ENCODE results near the gene LDAH. TPM values are rescaled to one million over a fixed set of nuclear protein-coding genes. Genes with fewer than 3 reads are reported as not detected.

LDAH gene
- total and polyA plus RNA-seq, 4 donors = 5.0 to 30.8 (median 11.5) TPM

- Histone ChIP-seq H3K9me3 (ENCODE audit: control insufficient read depth in 4 of 4, insufficient read depth in 3 of 4, low read length in 3 of 4) (no peaks in the 10 kb centered on the region), H3K4me3 (no peak overlapping the region), H3K4me1 (ENCODE audit: control insufficient read depth in 5 of 5, insufficient read depth in 5 of 5, low read length in 5 of 5) (peaks cover 0 to 5% (median 2%) of the 10 kb centered on the region in 5 donors), H3K27ac (ENCODE audit: low read depth in 1 of 2, low read length in 1 of 2) (no peak overlapping the region), H3K27me3 (ENCODE audit: control insufficient read depth in 3 of 3, insufficient read depth in 3 of 3, low read length in 2 of 3) (no peaks in the 10 kb centered on the region), H3K36me3 (ENCODE audit: control insufficient read depth in 4 of 4, insufficient read depth in 4 of 4, low read length in 4 of 4) (peaks cover 0 to 3% (median 0%) of the 10 kb centered on the region in 4 donors), H3K9ac (ENCODE audit: insufficient read depth in 1 of 2, low read length in 2 of 2) (no peak overlapping the region)
- TF ChIP-seq CTCF (IDR thresholded peaks at IDR 0.05; ENCODE audit: control extremely low read depth, extremely low read depth) = no peak
- DNase-seq (no peak), ATAC-seq (ENCODE audit: insufficient read depth, low FRiP score) (no peak)
- 97 to 98% methylated on average over 5 of the region's 5 CpGs for WGBS, 2 donors
Observed at GRCh38 chr2:20702563-20702962, 120.3 kb downstream of the LDAH start.

- H3K9me3 ChIP-seq (ENCODE audit: control insufficient read depth in 4 of 4, insufficient read depth in 3 of 4, low read length in 3 of 4) = no peaks in the 10 kb centered on the region
- no peak for TF ChIP-seq CTCF (IDR thresholded peaks at IDR 0.05; ENCODE audit: control extremely low read depth, extremely low read depth)
- 15 to 38% methylated on average over 4 of the region's 4 CpGs for WGBS, 2 donors
- no peak overlapping the region for H3K9ac ChIP-seq (ENCODE audit: insufficient read depth in 1 of 2, low read length in 2 of 2)
- H3K4me3 ChIP-seq = no peak overlapping the region
- ATAC-seq (ENCODE audit: insufficient read depth, low FRiP score) = no peak
- no peak overlapping the region for H3K27ac ChIP-seq (ENCODE audit: low read depth in 1 of 2, low read length in 1 of 2)
- H3K36me3 ChIP-seq (ENCODE audit: control insufficient read depth in 4 of 4, insufficient read depth in 4 of 4, low read length in 4 of 4) = peaks cover 0 to 5% (median 1%) of the 10 kb centered on the region in 4 donors
- no peak for DNase-seq
- peaks cover 0 to 20% (median 2%) of the 10 kb centered on the region in 5 donors for H3K4me1 ChIP-seq (ENCODE audit: control insufficient read depth in 5 of 5, insufficient read depth in 5 of 5, low read length in 5 of 5)
- no peaks in the 10 kb centered on the region for H3K27me3 ChIP-seq (ENCODE audit: control insufficient read depth in 3 of 3, insufficient read depth in 3 of 3, low read length in 2 of 3)
Observed at GRCh38 chr2:20698916-20699613, 123.8 kb downstream of the LDAH start.

DNA sequence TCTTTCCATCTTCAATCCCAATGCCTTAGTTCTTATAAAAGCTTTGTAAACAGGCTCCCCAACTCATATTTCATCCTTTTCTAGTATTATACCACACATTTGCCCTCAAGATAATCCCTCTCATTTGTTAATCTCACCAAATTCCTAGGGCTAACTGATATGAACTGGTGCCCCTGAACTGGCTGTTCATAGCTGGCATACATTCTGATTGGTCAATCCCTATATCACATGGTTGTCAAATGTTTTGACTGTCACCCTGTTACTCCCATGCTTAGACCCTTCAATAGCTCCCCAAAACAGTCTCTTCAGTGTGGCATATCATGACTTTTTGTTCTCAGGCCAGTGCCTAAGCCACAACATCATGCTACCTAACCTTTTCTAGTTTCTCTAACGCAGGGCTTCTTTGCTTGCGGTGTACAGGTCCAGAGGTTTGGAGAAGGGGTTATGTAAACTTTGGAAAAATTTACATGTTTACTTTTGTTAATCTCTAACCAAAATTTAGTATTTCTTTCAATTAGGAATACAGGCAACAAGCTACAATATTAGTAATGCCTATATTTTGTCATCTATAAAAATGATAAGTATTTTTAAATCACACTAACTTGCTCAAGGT, 125.5 kb downstream of the LDAH start:
- Histone ChIP-seq H3K4me3 (no peak overlapping the region), H3K27ac (ENCODE audit: low read depth in 1 of 2, low read length in 1 of 2) (no peak overlapping the region), H3K9me3 (ENCODE audit: control insufficient read depth in 4 of 4, insufficient read depth in 3 of 4, low read length in 3 of 4) (no peaks in the 10 kb centered on the region), H3K36me3 (ENCODE audit: control insufficient read depth in 4 of 4, insufficient read depth in 4 of 4, low read length in 4 of 4) (peaks cover 0 to 10% (median 1%) of the 10 kb centered on the region in 4 donors), H3K4me1 (ENCODE audit: control insufficient read depth in 5 of 5, insufficient read depth in 5 of 5, low read length in 5 of 5) (peaks cover 0 to 25% (median 2%) of the 10 kb centered on the region in 5 donors), H3K27me3 (ENCODE audit: control insufficient read depth in 3 of 3, insufficient read depth in 3 of 3, low read length in 2 of 3) (no peaks in the 10 kb centered on the region), H3K9ac (ENCODE audit: insufficient read depth in 1 of 2, low read length in 2 of 2) (no peak overlapping the region)
- WGBS, 2 donors = 79 to 92% methylated on average over 2 of the region's 2 CpGs
- ATAC-seq (ENCODE audit: insufficient read depth, low FRiP score) = no peak
- TF ChIP-seq CTCF (IDR thresholded peaks at IDR 0.05; ENCODE audit: control extremely low read depth, extremely low read depth) = no peak
- DNase-seq = no peak
